ENCODE data around the gene ACTL8. TPM values are rescaled to one million over a fixed set of nuclear protein-coding genes. Genes with fewer than 3 reads are reported as not detected.

Gene ACTL8
- total RNA-seq, result not detected

GRCh38 chr1:17755120-17755519 lies at the start of gene ACTL8:
Gene ACTL8, plus strand, starts transcription at chr1:17755333. Its CDS starts 67,676 bp downstream, at chr1:17823009.
- DNase-seq (no peak), ATAC-seq (ENCODE audit: low read depth) (no peak)
- peaks cover 23% of the 10 kb centered on the region for H3K9me3 Mint-ChIP-seq
- no peaks in the 10 kb centered on the region for H3K4me1 Mint-ChIP-seq
- H3K36me3 Mint-ChIP-seq, result no peaks in the 10 kb centered on the region
- H3K27me3 Mint-ChIP-seq, result no peaks in the 10 kb centered on the region
- POLR2A ChIA-PET, result no interaction called here
- H3K4me3 Mint-ChIP-seq, result no peak within 1 kb of the TSS
- no peak within 1 kb of the TSS for H3K27ac Mint-ChIP-seq

GRCh38 chr1:17706445-17706844 lies 48.7 kb upstream of the ACTL8 start:
- H3K36me3 Mint-ChIP-seq, result no peaks in the 10 kb centered on the region
- H3K27me3 Mint-ChIP-seq, result no peaks in the 10 kb centered on the region
- POLR2A ChIA-PET, result no interaction called here
- no peak for DNase-seq
- no peak overlapping the region for H3K27ac Mint-ChIP-seq
- no peak overlapping the region for H3K4me3 Mint-ChIP-seq
- H3K4me1 Mint-ChIP-seq, result no peaks in the 10 kb centered on the region
- H3K9me3 Mint-ChIP-seq, result no peaks in the 10 kb centered on the region
- no peak for ATAC-seq (ENCODE audit: low read depth)

GRCh38 chr1:17709981-17710380 lies 45.2 kb upstream of the ACTL8 start:
- DNase-seq (no peak), ATAC-seq (ENCODE audit: low read depth) (no peak)
- Mint-ChIP-seq H3K9me3 (no peaks in the 10 kb centered on the region), H3K36me3 (no peaks in the 10 kb centered on the region), H3K4me1 (no peaks in the 10 kb centered on the region), H3K4me3 (no peak overlapping the region), H3K27ac (no peak overlapping the region), H3K27me3 (no peaks in the 10 kb centered on the region)
- POLR2A ChIA-PET, result no interaction called here

- no peaks in the 10 kb centered on the region for H3K36me3 Mint-ChIP-seq
- no peak for DNase-seq
- ATAC-seq (ENCODE audit: low read depth), result no peak
- POLR2A ChIA-PET, result no interaction called here
- no peaks in the 10 kb centered on the region for H3K27me3 Mint-ChIP-seq
- no peak overlapping the region for H3K4me3 Mint-ChIP-seq
- H3K27ac Mint-ChIP-seq, result no peak overlapping the region
- no peaks in the 10 kb centered on the region for H3K4me1 Mint-ChIP-seq
- H3K9me3 Mint-ChIP-seq, result no peaks in the 10 kb centered on the region
Measured at GRCh38 chr1:17710889-17711576, 44.1 kb upstream of the ACTL8 start.

GRCh38 chr1:17711577-17711910 lies 43.6 kb upstream of the ACTL8 start:
- H3K9me3 Mint-ChIP-seq, result no peaks in the 10 kb centered on the region
- ATAC-seq (ENCODE audit: low read depth) (no peak), DNase-seq (no peak)
- no peaks in the 10 kb centered on the region for H3K36me3 Mint-ChIP-seq
- H3K27me3 Mint-ChIP-seq, result no peaks in the 10 kb centered on the region
- H3K27ac Mint-ChIP-seq, result no peak overlapping the region
- H3K4me3 Mint-ChIP-seq, result no peak overlapping the region
- POLR2A ChIA-PET, result no interaction called here
- H3K4me1 Mint-ChIP-seq, result no peaks in the 10 kb centered on the region

GRCh38 chr1:17711941-17712340 lies 43.2 kb upstream of the ACTL8 start:
- POLR2A ChIA-PET, result no interaction called here
- no peak overlapping the region for H3K4me3 Mint-ChIP-seq
- no peaks in the 10 kb centered on the region for H3K4me1 Mint-ChIP-seq
- no peak for DNase-seq
- no peaks in the 10 kb centered on the region for H3K27me3 Mint-ChIP-seq
- no peak overlapping the region for H3K27ac Mint-ChIP-seq
- H3K9me3 Mint-ChIP-seq, result no peaks in the 10 kb centered on the region
- no peaks in the 10 kb centered on the region for H3K36me3 Mint-ChIP-seq
- no peak for ATAC-seq (ENCODE audit: low read depth)

- Mint-ChIP-seq H3K9me3 (no peaks in the 10 kb centered on the region), H3K27ac (no peak overlapping the region), H3K4me3 (no peak overlapping the region), H3K36me3 (no peaks in the 10 kb centered on the region), H3K4me1 (no peaks in the 10 kb centered on the region), H3K27me3 (no peaks in the 10 kb centered on the region)
- DNase-seq, result no peak
- ATAC-seq (ENCODE audit: low read depth), result no peak
- POLR2A ChIA-PET, result no interaction called here
Measured at GRCh38 chr1:17713993-17714392, 41.1 kb upstream of the ACTL8 start.

GRCh38 chr1:17717594-17718535 lies 37.3 kb upstream of the ACTL8 start:
- H3K27ac Mint-ChIP-seq, result no peak overlapping the region
- H3K4me3 Mint-ChIP-seq, result no peak overlapping the region

GRCh38 chr1:17719874-17720273 lies 35.3 kb upstream of the ACTL8 start:
- Mint-ChIP-seq H3K4me1 (no peaks in the 10 kb centered on the region), H3K27ac (no peak overlapping the region), H3K36me3 (no peaks in the 10 kb centered on the region), H3K4me3 (no peak overlapping the region), H3K27me3 (no peaks in the 10 kb centered on the region), H3K9me3 (no peaks in the 10 kb centered on the region)
- ATAC-seq (ENCODE audit: low read depth), result no peak
- POLR2A ChIA-PET, result no interaction called here
- no peak for DNase-seq

More at GRCh38 chr1:17717594-17718535, 37.3 kb upstream of the ACTL8 start:
- no peaks in the 10 kb centered on the region for H3K4me1 Mint-ChIP-seq
- POLR2A ChIA-PET, result no interaction called here
- H3K36me3 Mint-ChIP-seq, result no peaks in the 10 kb centered on the region
- ATAC-seq (ENCODE audit: low read depth) (no peak), DNase-seq (no peak)
- H3K27me3 Mint-ChIP-seq, result no peaks in the 10 kb centered on the region
- no peaks in the 10 kb centered on the region for H3K9me3 Mint-ChIP-seq

GRCh38 chr1:17721444-17721843 lies 33.7 kb upstream of the ACTL8 start:
- POLR2A ChIA-PET, result no interaction called here
- H3K4me3 Mint-ChIP-seq, result no peak overlapping the region
- H3K4me1 Mint-ChIP-seq, result no peaks in the 10 kb centered on the region
- no peaks in the 10 kb centered on the region for H3K9me3 Mint-ChIP-seq
- H3K27ac Mint-ChIP-seq, result no peak overlapping the region
- ATAC-seq (ENCODE audit: low read depth), result no peak
- H3K36me3 Mint-ChIP-seq, result no peaks in the 10 kb centered on the region
- no peaks in the 10 kb centered on the region for H3K27me3 Mint-ChIP-seq
- no peak for DNase-seq

- POLR2A ChIA-PET, result no interaction called here
- no peaks in the 10 kb centered on the region for H3K4me1 Mint-ChIP-seq
- H3K9me3 Mint-ChIP-seq, result no peaks in the 10 kb centered on the region
- no peak for DNase-seq
- H3K4me3 Mint-ChIP-seq, result no peak overlapping the region
- ATAC-seq (ENCODE audit: low read depth), result no peak
- no peak overlapping the region for H3K27ac Mint-ChIP-seq
- no peaks in the 10 kb centered on the region for H3K36me3 Mint-ChIP-seq
- no peaks in the 10 kb centered on the region for H3K27me3 Mint-ChIP-seq
Measured at GRCh38 chr1:17723684-17724083, 31.4 kb upstream of the ACTL8 start.

GRCh38 chr1:17724150-17724549 lies 31.0 kb upstream of the ACTL8 start:
- POLR2A ChIA-PET, result no interaction called here
- H3K36me3 Mint-ChIP-seq, result no peaks in the 10 kb centered on the region
- no peak overlapping the region for H3K27ac Mint-ChIP-seq
- DNase-seq (no peak), ATAC-seq (ENCODE audit: low read depth) (no peak)
- no peak overlapping the region for H3K4me3 Mint-ChIP-seq
- H3K4me1 Mint-ChIP-seq, result no peaks in the 10 kb centered on the region
- H3K27me3 Mint-ChIP-seq, result no peaks in the 10 kb centered on the region
- no peaks in the 10 kb centered on the region for H3K9me3 Mint-ChIP-seq

GRCh38 chr1:17725084-17725719 lies 29.9 kb upstream of the ACTL8 start:
- Mint-ChIP-seq H3K4me1 (no peaks in the 10 kb centered on the region), H3K27ac (no peak overlapping the region), H3K27me3 (no peaks in the 10 kb centered on the region), H3K9me3 (no peaks in the 10 kb centered on the region), H3K36me3 (no peaks in the 10 kb centered on the region), H3K4me3 (no peak overlapping the region)
- POLR2A ChIA-PET, result no interaction called here
- ATAC-seq (ENCODE audit: low read depth), result no peak
- DNase-seq, result no peak

Measured in activated naive CD8-positive, alpha-beta T cell treated with anti-CD3 and anti-CD28 coated beads, Interleukin-2, amount 10 ng/mL, durations not matched to agents 7 days and 5 days (primary cell).